Dedifferentiated amniotic fluid mesenchymal stem cell (primary cell): ENCODE measurements around the gene NEU3.
"Not testable (repeated sequence)": the region's sequence is repeated elsewhere in the genome, so short reads cannot be mapped to it uniquely, and the experiment has no call there.

Experiments used
- DNase-seq: peaks from one replicate; pipeline ENCODE4 v3.0.0-alpha.2; 2016; ENCODE audit errors: extremely low spot score

The NEU3 gene

DNA sequence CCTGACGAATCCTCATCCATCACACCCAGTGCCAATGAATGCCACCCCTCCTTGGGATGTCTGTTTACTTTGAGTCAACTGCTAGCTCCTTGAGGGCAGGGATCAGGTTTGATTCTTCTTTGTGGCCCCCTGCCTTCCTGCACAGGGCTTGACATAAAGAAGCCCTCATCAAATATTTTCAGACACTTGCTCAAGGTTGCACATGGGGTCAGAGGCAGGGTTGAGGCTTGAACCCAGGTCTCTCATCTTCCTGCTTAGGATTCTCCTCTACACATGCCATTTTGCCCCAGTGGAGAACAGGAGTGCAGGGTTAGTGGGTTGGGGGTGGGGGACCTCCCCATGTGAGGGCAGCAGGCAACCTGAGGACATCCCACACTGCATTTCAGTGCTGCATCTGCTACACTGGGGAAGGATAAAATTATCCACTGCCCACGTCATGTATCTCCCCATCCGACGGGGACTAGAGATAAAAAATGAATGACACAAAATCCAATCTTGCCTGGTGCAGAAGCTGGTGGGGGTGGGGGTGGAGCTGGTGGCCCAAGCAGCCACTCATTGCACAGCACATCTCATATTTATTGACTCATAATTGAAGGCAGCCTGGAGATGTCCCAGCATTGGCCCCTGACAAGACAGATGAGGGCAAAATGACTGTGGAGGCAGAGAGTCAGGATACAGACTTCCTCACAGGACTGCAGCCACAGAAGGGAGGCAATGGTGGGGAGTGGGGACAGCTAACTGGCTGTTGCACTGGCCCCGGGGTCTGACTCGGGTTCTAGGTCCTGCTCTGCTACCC, 41.3 kb downstream of the NEU3 start:
- no peak for DNase-seq

DNA sequence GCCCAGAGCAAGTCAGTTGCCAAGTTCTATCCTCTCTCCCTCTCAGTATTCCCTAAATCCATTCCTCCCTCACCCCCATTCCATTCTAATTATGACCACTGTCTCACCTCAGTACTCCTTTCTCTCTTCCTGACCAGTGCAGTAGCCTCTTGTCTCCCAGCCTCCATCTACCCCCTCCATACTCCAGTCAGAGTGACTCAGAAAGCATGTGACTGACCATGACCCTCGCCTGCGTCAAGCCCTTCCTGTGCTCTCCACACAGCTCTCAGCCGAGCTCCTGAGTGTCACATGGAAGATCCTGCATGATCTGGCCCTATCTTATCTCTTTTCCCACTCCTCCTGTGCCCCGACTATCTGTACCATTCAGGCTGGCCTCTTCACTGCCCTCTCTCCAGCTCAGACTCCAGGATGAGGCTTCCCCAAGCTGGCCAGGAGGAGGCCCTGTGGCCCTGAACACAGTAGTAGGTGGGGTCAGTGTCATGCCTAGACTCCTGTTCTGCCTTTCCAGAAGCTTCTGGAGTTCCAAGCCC, 42.6 kb downstream of the NEU3 start:
- no peak for DNase-seq

DNA sequence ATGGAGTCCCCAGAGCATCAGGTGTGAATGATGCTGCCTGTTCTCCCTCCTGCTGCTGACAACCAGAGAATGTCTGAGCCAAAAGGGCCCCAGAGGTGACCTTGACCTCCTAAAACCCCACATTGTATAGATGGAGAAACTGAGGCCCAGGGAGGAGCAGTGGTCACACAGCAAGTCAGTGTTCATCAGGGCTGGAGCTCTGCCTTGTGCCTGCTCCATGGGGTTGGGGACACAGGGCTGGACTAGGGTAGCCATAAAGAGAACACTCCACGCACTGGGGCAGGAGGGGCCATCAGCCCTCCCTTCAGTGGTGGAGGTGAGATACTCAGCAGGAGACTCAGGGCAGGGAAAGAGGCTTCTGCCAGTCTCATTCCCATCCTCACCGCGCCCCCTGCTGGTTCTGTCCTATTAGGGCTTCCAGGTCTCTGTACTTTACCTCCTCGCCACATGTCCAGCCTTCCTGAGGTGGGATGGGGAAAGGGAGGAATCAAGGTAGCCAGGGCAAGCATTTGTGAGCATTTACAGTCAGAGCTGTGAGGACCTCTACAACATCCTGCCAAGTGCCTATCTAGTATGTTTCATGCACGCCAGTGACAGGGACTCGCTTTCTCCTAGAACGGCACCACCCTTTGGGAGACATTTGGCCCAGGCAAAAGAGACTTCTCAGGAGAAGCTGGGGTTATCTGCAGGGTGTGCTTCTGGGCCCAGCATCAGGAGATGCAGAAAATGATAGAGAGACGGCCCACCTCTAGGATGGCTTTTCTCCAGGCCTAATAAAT, 43.2 kb downstream of the NEU3 start:
- peak; percentile 19 for DNase-seq

DNA sequence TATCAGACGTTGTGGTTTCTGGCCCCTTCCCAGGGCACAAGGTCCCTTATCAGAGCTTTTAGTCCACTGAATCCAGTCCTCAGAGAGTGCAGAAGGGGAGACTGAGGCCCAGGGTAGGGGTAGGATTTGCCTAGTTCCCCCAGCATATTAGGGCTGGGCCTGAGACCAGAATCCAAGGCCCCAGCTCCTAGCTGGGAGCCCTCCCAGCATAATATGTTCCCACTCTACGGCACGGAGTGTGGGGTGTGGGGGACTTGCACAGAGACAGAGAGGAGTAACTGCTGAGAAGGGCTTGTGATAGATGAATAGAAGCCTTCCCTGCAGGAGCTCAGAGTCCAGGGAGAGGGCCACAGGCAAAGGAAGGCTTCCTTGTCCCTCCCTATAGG, 43.8 kb downstream of the NEU3 start:
- no peak for DNase-seq

DNA sequence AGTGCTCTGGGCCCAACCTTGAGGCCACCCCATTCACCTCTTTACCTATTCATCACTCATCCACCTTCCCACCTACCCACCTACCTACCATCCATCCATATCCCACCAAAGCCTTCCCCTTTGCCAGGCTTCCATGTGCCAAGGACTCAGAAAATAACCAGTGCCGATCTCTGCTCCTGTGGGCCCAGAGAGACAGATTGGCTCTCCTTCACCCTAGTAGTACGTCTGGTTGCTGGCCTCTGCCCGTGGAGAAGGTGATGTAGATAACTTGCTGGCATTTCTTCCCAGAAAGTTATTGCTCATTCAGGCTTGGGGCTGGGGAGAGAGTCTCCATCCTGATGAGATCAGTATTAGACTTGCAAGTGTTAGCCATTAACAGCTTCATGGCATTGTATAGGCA, 45.2 kb downstream of the NEU3 start:
- no peak for DNase-seq

DNA sequence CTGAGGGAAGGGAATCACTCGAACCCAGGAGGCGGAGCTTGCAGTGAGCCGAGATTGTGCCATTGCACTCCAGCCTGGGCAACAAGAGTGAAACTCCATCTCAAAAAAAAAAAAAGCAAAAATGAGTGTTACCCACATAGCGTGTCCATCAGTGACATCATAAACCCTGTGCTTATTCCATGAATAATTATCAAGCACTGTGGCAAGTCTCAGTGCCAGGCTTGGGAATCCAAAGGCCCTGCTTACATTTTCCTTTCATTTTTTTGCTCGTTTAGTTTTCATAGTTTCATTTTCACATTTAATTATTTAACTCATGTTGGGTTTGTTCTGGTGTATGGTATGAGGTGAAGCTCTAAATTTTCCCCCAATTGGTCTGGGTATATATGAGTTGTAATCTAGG, 46.5 kb downstream of the NEU3 start:
- no peak for DNase-seq

DNA sequence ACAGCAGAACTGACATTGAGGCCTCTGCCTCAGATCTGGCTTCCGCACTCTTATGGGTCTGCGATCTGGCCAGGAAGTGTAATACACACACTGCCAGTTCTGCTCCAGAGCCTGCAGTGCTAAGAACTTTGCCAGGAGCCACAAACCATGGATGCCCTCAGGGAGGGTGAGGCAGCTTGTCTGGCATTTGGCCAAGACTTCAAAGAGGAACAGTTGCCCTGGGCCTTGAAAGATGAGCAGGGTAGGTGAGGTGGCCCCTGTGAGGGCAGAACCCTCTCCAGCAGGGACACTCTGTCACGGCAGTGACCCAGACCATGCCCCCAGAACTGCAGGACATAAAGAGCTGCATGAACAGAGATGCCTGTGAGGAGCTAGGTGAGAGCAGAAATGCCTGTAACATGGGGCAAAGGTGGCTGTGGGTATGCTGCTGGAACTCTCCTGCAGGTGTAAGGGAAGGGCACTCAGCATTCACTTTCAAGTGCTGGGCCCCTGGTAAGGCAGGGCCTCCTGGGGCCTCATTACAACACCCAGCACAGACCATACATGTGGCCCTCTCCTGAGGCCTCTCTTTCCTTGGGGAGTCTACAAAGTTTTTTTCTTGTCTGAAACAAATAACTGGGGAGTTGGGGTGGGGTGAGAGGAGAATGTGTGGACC, 47.3 kb downstream of the NEU3 start:
- DNase-seq: no peak

DNA sequence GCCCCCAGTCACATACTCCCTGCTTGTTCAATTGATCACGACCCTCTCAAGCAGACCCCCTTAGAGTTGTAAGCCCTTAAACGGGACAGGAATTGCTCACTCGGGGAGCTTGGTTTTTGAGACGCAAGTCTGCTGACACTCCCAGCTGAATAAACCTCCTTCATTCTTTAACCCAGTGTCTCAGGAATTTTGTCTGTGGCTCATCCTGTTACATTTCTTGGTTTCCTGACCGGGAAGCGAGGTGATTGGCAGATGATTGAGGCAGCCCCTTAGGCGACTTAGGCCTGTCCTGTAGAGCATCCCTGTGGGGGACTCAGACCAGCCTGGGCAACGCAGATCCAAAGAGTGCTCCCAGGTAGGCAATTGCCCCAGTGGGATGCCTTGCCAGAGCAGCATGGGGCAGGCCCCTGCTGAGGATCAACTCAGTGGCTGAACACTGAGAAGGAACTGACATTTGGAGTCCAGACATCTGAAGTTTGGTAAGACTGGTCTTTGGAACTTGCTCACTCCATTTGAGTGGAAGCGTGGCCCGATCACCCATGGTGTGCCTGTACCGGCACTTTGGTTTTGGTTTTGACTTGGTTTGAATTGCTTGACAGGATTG, 51.5 kb downstream of the NEU3 start:
- no peak for DNase-seq

DNA sequence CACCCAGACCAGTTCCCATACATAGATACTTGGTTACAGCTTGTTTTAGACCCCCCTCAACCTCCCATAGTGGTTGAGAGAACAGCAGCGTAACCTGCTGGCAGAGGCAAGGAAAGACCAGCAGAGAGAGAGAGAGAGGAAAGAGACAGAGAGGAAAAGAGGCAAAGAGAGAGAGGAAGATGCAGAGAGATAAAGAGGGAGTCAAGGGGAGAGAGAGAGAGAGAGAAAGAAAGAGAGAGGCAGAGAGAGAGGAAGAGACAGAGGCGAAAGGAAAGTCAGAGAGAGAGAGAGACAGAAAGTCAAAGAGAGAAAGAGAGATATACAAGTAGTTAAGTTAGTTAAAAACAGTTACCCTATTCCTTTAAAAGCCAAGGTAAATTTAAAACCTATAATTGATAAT, 52.5 kb downstream of the NEU3 start:
- DNase-seq: no peak

DNA sequence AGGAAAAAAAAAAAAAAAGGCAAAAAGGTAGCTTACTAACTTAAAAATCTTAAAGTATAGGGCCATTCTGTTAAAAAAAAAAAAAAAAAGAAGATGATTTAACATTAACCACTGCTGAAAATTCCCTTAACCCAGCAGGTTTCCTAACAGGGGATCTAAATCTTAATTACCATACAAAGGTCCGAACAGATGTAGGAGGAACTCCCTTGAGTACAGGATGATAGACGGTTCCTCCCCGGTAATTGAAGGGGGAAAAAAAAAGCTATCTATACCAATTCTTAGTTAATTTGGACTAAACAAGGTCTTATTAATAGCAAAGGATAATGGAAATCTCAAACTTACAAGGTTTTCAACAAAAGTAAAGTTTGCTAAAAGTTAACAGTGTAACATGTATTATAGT, 53.1 kb downstream of the NEU3 start:
- DNase-seq: not testable (repeated sequence)

DNA sequence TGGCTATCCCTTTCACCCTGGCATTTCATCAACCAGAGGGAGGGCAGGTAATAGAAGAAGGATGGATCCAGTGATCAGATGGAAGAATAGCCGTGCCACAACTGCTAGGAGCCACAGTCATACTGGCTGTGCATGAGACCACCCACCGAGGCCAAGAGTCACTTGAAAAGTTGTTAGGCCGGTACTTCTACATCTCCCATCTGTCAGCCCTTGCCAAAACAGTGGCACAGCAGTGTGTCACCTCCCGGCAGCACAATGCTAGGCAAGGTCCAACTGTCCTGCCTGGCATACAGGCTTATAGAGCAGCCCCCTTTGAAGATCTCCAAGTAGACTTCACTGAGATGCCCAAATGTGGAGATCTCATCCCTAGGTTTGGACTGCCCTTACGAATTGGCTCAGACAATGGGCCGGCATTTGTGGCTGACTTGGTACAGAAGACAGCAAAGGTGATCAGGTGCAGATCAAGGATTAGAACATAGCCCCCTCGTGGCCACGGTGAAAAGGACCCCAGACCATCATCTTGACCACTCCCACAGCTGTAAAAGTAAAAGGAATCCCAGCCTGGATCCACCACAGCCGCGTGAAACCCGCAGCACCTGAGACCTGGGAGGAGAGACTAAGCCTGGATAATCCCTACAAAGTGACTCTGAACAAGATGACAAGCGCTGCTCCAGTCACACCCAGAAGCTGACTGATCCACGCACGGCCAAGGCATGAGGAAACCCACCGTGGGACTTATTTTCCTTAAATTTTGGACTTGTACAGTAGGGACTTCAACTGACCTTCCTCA, 55.8 kb downstream of the NEU3 start:
- DNase-seq: not testable (repeated sequence)

DNA sequence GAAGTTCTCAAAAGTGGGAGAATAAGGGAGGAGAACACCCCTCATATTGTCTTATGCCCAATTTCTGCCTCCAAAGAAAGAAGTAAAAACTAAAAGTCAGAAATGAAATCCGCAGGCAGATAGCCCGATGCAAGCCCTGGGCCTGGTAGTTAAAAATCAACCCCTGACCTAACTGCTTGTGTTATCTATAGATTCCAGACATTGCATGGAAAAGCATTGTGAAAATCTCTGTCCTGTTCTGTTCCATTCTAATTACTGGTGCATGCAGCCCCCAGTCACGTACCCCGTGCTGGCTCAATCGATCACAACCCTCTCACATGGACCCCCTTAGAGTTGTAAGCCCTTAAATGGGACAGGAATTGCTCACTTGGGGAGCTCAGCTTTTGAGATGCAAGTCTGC, 57.9 kb downstream of the NEU3 start:
- not testable (repeated sequence) for DNase-seq

DNA sequence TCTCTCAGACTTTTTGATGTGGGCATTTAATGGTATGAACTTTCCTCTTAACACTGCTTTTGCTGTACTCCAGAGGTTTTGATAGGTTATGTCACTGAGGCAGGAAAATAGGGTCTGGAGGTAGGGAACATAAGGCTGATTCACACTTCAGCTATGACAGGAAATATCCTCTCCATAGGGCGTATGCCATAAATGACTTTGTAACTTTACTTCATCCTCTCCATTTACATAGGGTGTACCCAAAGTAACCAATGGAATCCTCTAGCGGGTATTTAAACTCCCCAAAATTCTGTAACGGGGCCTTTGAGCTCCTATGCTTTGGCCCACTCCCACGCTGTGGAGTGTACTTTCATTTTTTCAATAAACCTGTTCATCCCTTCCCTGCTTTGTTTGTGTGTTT, 58.5 kb downstream of the NEU3 start:
- no peak for DNase-seq

DNA sequence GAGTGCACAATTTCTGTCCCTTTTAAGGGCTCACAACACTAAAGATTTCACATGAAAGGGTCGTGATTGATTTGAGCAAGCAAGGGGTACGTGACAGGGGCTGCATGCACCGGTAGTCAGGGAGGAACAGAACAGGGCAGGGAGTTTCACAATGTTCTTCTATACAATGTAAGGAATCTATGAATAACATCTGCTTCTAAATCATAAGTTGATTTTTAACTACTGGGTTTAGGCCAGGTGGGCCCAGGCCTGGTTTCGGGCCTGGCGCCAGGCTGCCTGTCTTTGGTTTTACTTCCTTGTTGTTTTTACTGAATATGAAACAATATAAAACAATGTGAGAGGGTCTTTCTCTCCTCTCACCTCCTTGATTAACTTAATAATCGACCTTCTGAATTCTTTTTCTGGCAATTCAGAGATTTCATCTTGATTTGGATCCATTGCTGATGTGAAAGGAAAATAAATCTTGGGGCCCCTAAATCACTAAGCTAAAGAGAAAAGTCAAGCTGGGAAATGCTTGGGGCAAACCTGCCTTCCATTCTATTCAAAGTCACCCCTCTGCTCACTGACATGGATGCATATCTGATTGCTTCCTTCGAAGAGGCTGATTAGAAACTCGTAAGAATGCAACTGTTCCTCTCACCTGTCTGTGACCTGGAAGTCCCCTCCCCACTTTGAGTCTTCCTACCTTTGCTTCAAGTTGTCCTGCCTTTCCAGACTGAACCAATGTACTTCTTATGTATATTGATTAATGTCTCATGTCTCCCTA, 61.0 kb downstream of the NEU3 start:
- not testable (repeated sequence) for DNase-seq

DNA sequence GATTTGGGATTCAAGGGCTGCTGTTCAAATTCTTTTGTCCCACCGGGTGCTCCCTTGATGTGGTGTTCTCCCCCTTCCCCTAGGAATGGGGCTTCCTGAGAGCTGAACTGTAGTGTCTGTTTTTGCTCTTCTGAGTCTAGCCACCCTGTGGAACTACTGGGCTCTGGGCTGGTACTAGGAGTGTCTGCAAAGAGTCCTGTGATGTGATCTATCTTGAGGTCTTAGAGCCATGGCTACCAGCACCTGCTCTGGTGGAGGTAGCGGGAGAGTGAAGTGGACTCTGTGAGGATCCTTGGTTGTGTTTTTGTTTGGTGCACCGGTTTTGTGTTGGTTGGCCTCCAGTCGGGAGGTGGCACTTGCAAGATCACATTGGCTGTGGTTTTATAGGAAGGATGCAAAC, 61.8 kb downstream of the NEU3 start:
- DNase-seq: no peak

DNA sequence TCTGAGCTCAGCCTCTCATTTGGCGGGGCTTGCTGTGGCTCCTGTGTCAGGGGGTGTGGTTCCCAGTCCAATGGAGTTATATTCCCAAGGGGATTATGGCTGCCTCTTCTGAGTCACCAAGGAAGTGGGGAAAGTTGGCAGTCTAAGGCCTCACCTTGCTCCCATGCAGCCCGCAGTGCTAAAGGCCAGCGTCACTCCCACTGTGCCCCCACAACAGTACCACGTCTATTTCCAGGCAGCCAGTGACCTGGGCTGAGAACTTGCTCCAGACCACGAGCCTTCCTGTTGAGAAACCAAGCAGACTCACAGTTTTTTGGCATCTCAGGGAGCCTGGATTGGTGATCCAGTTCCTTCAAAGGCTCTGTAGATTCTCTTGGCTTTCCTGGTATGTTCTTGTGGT, 62.3 kb downstream of the NEU3 start:
- no peak for DNase-seq

DNA sequence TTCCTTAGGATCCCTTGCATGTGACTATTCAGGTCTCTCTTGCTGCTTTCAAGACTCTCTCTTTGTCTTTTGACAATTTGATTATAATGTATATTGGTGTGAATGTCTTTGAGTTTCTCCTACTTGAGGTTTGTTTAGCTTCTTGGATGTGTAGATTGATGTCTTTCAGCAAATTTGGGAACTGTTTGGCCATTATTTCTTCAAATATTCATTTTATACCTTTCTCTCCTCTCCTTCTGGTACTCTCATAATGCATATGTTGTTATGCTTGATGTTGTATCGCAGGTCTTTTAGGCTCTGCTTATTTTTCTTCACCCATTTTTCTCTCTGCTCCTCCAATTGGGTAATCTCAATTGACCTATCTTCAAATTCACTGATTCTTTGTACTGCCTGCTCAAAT, 63.7 kb downstream of the NEU3 start:
- no peak for DNase-seq

DNA sequence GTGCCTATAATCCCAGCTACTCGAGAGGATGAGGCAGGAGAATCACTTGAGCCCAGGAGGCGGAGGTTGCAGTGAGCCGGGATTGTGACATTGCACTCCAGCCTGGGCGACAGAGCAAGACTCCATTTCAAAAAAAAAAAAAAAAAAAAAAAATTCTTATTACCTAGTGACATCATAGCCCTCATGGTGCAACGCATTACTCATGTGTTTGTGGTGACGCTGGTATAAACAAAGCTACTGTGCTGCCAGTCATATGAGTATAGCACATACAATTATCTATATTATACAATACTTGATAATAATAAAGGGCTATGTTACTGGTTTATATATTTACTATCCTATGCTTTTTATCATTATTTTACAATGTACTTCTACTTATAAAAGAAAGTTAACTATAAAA, 66.8 kb downstream of the NEU3 start:
- DNase-seq: no peak

DNA sequence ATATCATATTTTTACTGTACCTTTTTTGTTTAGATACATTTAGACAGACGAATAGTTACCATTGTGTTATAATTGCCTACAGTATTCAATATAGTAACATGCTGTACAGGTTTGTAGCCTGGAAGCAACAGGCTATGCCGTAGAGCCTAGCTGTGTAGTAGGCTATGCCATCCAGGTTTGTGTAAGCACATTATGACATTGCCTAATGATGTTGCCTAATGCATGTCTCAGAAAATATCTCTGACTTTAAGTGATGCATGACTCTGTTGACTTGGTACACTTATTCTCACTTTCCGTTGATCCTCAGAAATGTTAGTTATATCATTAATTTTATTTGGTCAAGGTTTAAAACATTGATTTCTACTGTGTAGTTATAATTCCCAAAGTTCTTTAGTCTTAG, 68.1 kb downstream of the NEU3 start:
- DNase-seq: no peak

DNA sequence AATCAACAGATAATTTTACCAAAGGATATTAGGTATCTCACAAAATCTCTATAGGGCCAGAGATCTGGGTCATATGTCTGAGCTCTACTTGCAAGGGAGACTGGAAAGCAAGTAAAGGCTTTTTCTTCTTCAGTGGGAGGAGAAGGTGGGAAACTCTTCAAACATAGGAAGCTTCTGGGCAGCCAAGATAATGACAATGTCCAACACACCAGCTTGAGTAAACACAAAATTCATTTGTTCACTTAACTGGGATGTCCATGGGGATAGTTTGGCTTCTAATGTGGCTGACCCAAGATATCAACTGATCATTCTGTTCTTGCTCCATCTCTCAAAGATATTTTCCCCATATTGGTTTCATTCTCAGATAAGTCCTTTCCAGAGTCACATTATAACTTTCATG, 70.6 kb downstream of the NEU3 start:
- no peak for DNase-seq
